Neural cell (in vitro differentiated cells): Measurements from ENCODE around the gene IMMP2L.

Source experiments
- EP300 ChIP-seq: fragments of 450-650 bp; conservative IDR thresholded peaks from 2 replicates; pipeline ENCODE4 v1.6.1; 2014; ENCODE audit warnings: antibody characterized with exemption, mild to moderate bottlenecking, moderate library complexity; ENCODE audit not compliant: poor library complexity, severe bottlenecking
- EZH2 ChIP-seq: fragments of 200-600, 300-800 bp; shearing (Covaris generic), sonication (generic); IDR thresholded peaks from 2 replicates; pipeline ENCODE4 v1.6.1; 2014; ENCODE audit warnings: antibody characterized with exemption, low read length, borderline replicate concordance, mild to moderate bottlenecking; ENCODE audit not compliant: insufficient read depth, poor library complexity, severe bottlenecking
- MXI1 ChIP-seq: fragments of 450-650 bp; conservative IDR thresholded peaks from 2 replicates; pipeline ENCODE4 v1.6.1; 2014; ENCODE audit warnings: antibody characterized with exemption, mild to moderate bottlenecking; ENCODE audit not compliant: poor library complexity, severe bottlenecking
- POLR2AphosphoS5 ChIP-seq: IDR thresholded peaks from 2 replicates; pipeline ENCODE4 v1.6.1; 2012
- RAD21 ChIP-seq: fragments of 450-650 bp; conservative IDR thresholded peaks from 2 replicates; pipeline ENCODE4 v1.6.1; 2014; ENCODE audit warnings: antibody characterized with exemption, mild to moderate bottlenecking, moderate library complexity
- SMC3 ChIP-seq: fragments of 450-650 bp; conservative IDR thresholded peaks from 2 replicates; pipeline ENCODE4 v1.6.1; 2014; ENCODE audit warnings: antibody characterized with exemption, mild to moderate bottlenecking, moderate library complexity; ENCODE audit not compliant: poor library complexity
- TAF1 ChIP-seq: IDR thresholded peaks from 2 replicates; pipeline ENCODE4 v1.6.1; 2012; ENCODE audit warnings: low read depth
- TF ChIP-seq, protein P1 (sequence below): IDR thresholded peaks from 2 replicates; pipeline ENCODE4 v1.6.1; 2012; ENCODE audit warnings: borderline replicate concordance
- TF ChIP-seq, protein P2 (sequence below): fragments of 450-650 bp; IDR thresholded peaks from 2 replicates; pipeline ENCODE4 v1.5.1; 2014; ENCODE audit warnings: antibody characterized with exemption, mild to moderate bottlenecking, moderate library complexity; ENCODE audit not compliant: poor library complexity, severe bottlenecking

DNA sequence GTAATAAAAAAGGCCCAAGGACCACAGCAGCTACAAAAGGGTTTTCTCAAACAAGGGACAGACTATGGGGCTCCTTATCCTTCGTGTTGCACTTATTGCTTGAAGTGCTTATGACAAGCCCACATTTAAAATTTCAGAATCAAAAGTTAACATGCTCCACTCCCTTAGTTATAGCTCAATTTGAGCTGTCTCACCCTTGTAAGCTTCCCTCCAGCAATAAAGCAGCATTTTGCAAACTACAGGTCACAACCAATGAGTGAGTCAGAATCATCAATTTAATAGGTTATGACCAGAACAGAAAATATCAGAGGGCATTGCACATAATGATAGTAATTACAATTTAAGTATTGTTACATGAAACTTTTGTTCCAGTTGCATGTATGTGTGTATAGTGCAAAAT lies 53.0 kb downstream of the IMMP2L start:
- TF ChIP-seq RAD21, result no peak
- TF ChIP-seq, protein P1, sequence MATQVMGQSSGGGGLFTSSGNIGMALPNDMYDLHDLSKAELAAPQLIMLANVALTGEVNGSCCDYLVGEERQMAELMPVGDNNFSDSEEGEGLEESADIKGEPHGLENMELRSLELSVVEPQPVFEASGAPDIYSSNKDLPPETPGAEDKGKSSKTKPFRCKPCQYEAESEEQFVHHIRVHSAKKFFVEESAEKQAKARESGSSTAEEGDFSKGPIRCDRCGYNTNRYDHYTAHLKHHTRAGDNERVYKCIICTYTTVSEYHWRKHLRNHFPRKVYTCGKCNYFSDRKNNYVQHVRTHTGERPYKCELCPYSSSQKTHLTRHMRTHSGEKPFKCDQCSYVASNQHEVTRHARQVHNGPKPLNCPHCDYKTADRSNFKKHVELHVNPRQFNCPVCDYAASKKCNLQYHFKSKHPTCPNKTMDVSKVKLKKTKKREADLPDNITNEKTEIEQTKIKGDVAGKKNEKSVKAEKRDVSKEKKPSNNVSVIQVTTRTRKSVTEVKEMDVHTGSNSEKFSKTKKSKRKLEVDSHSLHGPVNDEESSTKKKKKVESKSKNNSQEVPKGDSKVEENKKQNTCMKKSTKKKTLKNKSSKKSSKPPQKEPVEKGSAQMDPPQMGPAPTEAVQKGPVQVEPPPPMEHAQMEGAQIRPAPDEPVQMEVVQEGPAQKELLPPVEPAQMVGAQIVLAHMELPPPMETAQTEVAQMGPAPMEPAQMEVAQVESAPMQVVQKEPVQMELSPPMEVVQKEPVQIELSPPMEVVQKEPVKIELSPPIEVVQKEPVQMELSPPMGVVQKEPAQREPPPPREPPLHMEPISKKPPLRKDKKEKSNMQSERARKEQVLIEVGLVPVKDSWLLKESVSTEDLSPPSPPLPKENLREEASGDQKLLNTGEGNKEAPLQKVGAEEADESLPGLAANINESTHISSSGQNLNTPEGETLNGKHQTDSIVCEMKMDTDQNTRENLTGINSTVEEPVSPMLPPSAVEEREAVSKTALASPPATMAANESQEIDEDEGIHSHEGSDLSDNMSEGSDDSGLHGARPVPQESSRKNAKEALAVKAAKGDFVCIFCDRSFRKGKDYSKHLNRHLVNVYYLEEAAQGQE, result no peak
- TF ChIP-seq, protein P2, sequence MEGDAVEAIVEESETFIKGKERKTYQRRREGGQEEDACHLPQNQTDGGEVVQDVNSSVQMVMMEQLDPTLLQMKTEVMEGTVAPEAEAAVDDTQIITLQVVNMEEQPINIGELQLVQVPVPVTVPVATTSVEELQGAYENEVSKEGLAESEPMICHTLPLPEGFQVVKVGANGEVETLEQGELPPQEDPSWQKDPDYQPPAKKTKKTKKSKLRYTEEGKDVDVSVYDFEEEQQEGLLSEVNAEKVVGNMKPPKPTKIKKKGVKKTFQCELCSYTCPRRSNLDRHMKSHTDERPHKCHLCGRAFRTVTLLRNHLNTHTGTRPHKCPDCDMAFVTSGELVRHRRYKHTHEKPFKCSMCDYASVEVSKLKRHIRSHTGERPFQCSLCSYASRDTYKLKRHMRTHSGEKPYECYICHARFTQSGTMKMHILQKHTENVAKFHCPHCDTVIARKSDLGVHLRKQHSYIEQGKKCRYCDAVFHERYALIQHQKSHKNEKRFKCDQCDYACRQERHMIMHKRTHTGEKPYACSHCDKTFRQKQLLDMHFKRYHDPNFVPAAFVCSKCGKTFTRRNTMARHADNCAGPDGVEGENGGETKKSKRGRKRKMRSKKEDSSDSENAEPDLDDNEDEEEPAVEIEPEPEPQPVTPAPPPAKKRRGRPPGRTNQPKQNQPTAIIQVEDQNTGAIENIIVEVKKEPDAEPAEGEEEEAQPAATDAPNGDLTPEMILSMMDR, result no peak
- no peak for TF ChIP-seq TAF1
- no peak for TF ChIP-seq EZH2
- no peak for TF ChIP-seq SMC3
- no peak for TF ChIP-seq EP300
- TF ChIP-seq POLR2AphosphoS5, result no peak
- TF ChIP-seq MXI1, result no peak
